HEK293 (cell line): ENCODE data around the gene ALOXE3.

ENCODE experiments used
- AEBP2 ChIP-seq: fragments of 450-650 bp; formaldehyde crosslinking; IDR thresholded peaks from 2 replicates; pipeline ENCODE4 v1.5.1; 2016; ENCODE audit warnings: missing biosample characterization, missing genetic modification characterization, borderline replicate concordance
- BCL6B ChIP-seq: fragments of 450-650 bp; formaldehyde crosslinking; IDR thresholded peaks from 2 replicates; pipeline ENCODE4 v1.5.1; 2017; ENCODE audit warnings: missing biosample characterization, missing genetic modification characterization
- GLI2 ChIP-seq: fragments of 450-650 bp; formaldehyde crosslinking; IDR thresholded peaks from 2 replicates; pipeline ENCODE4; 2017; ENCODE audit warnings: missing biosample characterization, missing genetic modification characterization, low read depth, borderline replicate concordance
- KLF1 ChIP-seq: fragments of 450-650 bp; formaldehyde crosslinking; IDR thresholded peaks from 2 replicates; pipeline ENCODE4 v1.5.1; 2016; ENCODE audit warnings: missing biosample characterization, missing genetic modification characterization
- OVOL3 ChIP-seq: fragments of 450-650 bp; formaldehyde crosslinking; IDR thresholded peaks from 2 replicates; pipeline ENCODE4 v1.5.1; 2016; ENCODE audit warnings: missing biosample characterization, missing genetic modification characterization
- YY2 ChIP-seq: fragments of 450-650 bp; formaldehyde crosslinking; IDR thresholded peaks from 2 replicates; pipeline ENCODE4 v1.5.1; 2016; ENCODE audit warnings: missing biosample characterization, missing genetic modification characterization
- ZNF37A ChIP-seq: fragments of 450-650 bp; IDR thresholded peaks from 2 replicates; pipeline ENCODE4 v1.5.1; 2018; ENCODE audit warnings: missing biosample characterization, missing genetic modification characterization
- ZNF426 ChIP-seq: fragments of 450-650 bp; formaldehyde crosslinking; IDR thresholded peaks from 2 replicates; pipeline ENCODE4 v1.5.1; 2017; ENCODE audit warnings: missing biosample characterization, missing genetic modification characterization, mild to moderate bottlenecking, inconsistent platforms, moderate library complexity
- ZNF514 ChIP-seq: fragments of 450-650 bp; formaldehyde crosslinking; IDR thresholded peaks from 2 replicates; pipeline ENCODE4 v1.5.1; 2016; ENCODE audit warnings: missing biosample characterization, missing genetic modification characterization
- ZNF585B ChIP-seq: fragments of 450-650 bp; formaldehyde crosslinking; IDR thresholded peaks from 2 replicates; pipeline ENCODE4 v1.5.1; 2016; ENCODE audit warnings: missing biosample characterization, missing genetic modification characterization
- ZNF76 ChIP-seq: fragments of 450-650 bp; formaldehyde crosslinking; IDR thresholded peaks from 2 replicates; pipeline ENCODE4; 2016; ENCODE audit warnings: low read depth, missing biosample characterization, missing genetic modification characterization, borderline replicate concordance
- TF ChIP-seq, protein P1 (sequence below): fragments of 450-650 bp; formaldehyde crosslinking; conservative IDR thresholded peaks from 2 replicates; pipeline ENCODE4 v1.5.1; 2016; ENCODE audit warnings: low read depth, missing biosample characterization, missing genetic modification characterization
- TF ChIP-seq, protein P2 (sequence below): fragments of 450-650 bp; formaldehyde crosslinking; IDR thresholded peaks from 2 replicates; pipeline ENCODE4 v1.5.1; 2017; ENCODE audit warnings: missing biosample characterization, missing genetic modification characterization
- TF ChIP-seq, protein P3 (sequence below): fragments of 450-650 bp; formaldehyde crosslinking; IDR thresholded peaks from 2 replicates; pipeline ENCODE4 v1.5.1; 2016; ENCODE audit warnings: missing biosample characterization, missing genetic modification characterization
- TF ChIP-seq, protein P4 (sequence below): fragments of 450-650 bp; formaldehyde crosslinking; IDR thresholded peaks from 2 replicates; pipeline ENCODE4 v1.5.1; 2016; ENCODE audit warnings: missing biosample characterization, missing genetic modification characterization
- TF ChIP-seq, protein P5 (sequence below): fragments of 450-650 bp; formaldehyde crosslinking; IDR thresholded peaks from 2 replicates; pipeline ENCODE4 v1.5.1; 2017; ENCODE audit warnings: missing biosample characterization, missing genetic modification characterization
- TF ChIP-seq, protein P6 (sequence below): fragments of 450-650 bp; formaldehyde crosslinking; IDR thresholded peaks from 2 replicates; pipeline ENCODE4 v1.5.1; 2016; ENCODE audit warnings: missing biosample characterization, missing genetic modification characterization

Gene ALOXE3

GRCh38 chr17:8119581-8120519, 1.5 kb upstream of the ALOXE3 start (continued):
- no peak for TF ChIP-seq AEBP2 (tag by site-specific recombination)
- no peak for TF ChIP-seq ZNF426 (tag by site-specific recombination)
- TF ChIP-seq OVOL3, result peak; percentile 53; the same call in 1 of the 2 replicates
- no peak for TF ChIP-seq BCL6B (tag by site-specific recombination)
- TF ChIP-seq, protein P1, sequence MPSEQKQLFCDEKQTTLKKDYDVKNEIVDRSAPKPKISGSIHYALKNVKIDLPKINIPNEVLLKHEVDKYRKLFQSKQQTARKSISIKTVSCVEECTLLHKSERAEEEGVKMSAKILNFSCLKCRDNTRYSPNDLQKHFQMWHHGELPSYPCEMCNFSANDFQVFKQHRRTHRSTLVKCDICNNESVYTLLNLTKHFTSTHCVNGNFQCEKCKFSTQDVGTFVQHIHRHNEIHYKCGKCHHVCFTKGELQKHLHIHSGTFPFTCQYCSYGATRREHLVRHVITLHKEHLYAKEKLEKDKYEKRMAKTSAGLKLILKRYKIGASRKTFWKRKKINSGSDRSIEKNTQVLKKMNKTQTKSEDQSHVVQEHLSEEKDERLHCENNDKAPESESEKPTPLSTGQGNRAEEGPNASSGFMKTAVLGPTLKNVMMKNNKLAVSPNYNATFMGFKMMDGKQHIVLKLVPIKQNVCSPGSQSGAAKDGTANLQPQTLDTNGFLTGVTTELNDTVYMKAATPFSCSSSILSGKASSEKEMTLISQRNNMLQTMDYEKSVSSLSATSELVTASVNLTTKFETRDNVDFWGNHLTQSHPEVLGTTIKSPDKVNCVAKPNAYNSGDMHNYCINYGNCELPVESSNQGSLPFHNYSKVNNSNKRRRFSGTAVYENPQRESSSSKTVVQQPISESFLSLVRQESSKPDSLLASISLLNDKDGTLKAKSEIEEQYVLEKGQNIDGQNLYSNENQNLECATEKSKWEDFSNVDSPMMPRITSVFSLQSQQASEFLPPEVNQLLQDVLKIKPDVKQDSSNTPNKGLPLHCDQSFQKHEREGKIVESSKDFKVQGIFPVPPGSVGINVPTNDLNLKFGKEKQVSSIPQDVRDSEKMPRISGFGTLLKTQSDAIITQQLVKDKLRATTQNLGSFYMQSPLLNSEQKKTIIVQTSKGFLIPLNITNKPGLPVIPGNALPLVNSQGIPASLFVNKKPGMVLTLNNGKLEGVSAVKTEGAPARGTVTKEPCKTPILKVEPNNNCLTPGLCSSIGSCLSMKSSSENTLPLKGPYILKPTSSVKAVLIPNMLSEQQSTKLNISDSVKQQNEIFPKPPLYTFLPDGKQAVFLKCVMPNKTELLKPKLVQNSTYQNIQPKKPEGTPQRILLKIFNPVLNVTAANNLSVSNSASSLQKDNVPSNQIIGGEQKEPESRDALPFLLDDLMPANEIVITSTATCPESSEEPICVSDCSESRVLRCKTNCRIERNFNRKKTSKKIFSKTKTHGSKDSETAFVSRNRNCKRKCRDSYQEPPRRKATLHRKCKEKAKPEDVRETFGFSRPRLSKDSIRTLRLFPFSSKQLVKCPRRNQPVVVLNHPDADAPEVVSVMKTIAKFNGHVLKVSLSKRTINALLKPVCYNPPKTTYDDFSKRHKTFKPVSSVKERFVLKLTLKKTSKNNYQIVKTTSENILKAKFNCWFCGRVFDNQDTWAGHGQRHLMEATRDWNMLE (tag by site-specific recombination), result no peak
- TF ChIP-seq, protein P2, sequence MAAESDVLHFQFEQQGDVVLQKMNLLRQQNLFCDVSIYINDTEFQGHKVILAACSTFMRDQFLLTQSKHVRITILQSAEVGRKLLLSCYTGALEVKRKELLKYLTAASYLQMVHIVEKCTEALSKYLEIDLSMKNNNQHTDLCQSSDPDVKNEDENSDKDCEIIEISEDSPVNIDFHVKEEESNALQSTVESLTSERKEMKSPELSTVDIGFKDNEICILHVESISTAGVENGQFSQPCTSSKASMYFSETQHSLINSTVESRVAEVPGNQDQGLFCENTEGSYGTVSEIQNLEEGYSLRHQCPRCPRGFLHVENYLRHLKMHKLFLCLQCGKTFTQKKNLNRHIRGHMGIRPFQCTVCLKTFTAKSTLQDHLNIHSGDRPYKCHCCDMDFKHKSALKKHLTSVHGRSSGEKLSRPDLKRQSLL (tag by site-specific recombination), result peak; percentile 98
- TF ChIP-seq GLI2, result peak; percentile 15; the same call in 1 of the 2 replicates
- TF ChIP-seq ZNF76 (tag by site-specific recombination), result no peak; the same call in 1 of the 2 replicates
- TF ChIP-seq, protein P3, sequence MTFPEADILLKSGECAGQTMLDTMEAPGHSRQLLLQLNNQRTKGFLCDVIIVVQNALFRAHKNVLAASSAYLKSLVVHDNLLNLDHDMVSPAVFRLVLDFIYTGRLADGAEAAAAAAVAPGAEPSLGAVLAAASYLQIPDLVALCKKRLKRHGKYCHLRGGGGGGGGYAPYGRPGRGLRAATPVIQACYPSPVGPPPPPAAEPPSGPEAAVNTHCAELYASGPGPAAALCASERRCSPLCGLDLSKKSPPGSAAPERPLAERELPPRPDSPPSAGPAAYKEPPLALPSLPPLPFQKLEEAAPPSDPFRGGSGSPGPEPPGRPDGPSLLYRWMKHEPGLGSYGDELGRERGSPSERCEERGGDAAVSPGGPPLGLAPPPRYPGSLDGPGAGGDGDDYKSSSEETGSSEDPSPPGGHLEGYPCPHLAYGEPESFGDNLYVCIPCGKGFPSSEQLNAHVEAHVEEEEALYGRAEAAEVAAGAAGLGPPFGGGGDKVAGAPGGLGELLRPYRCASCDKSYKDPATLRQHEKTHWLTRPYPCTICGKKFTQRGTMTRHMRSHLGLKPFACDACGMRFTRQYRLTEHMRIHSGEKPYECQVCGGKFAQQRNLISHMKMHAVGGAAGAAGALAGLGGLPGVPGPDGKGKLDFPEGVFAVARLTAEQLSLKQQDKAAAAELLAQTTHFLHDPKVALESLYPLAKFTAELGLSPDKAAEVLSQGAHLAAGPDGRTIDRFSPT (tag by site-specific recombination), result no peak
- TF ChIP-seq, protein P4, sequence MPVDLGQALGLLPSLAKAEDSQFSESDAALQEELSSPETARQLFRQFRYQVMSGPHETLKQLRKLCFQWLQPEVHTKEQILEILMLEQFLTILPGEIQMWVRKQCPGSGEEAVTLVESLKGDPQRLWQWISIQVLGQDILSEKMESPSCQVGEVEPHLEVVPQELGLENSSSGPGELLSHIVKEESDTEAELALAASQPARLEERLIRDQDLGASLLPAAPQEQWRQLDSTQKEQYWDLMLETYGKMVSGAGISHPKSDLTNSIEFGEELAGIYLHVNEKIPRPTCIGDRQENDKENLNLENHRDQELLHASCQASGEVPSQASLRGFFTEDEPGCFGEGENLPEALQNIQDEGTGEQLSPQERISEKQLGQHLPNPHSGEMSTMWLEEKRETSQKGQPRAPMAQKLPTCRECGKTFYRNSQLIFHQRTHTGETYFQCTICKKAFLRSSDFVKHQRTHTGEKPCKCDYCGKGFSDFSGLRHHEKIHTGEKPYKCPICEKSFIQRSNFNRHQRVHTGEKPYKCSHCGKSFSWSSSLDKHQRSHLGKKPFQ, result no peak; the same call in 1 of the 2 replicates
- TF ChIP-seq, protein P5, sequence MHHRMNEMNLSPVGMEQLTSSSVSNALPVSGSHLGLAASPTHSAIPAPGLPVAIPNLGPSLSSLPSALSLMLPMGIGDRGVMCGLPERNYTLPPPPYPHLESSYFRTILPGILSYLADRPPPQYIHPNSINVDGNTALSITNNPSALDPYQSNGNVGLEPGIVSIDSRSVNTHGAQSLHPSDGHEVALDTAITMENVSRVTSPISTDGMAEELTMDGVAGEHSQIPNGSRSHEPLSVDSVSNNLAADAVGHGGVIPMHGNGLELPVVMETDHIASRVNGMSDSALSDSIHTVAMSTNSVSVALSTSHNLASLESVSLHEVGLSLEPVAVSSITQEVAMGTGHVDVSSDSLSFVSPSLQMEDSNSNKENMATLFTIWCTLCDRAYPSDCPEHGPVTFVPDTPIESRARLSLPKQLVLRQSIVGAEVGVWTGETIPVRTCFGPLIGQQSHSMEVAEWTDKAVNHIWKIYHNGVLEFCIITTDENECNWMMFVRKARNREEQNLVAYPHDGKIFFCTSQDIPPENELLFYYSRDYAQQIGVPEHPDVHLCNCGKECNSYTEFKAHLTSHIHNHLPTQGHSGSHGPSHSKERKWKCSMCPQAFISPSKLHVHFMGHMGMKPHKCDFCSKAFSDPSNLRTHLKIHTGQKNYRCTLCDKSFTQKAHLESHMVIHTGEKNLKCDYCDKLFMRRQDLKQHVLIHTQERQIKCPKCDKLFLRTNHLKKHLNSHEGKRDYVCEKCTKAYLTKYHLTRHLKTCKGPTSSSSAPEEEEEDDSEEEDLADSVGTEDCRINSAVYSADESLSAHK (tag by site-specific recombination), result 0 out of 2 replicates have a peak, but pooled peaks have one; percentile 20
- TF ChIP-seq, protein P6, sequence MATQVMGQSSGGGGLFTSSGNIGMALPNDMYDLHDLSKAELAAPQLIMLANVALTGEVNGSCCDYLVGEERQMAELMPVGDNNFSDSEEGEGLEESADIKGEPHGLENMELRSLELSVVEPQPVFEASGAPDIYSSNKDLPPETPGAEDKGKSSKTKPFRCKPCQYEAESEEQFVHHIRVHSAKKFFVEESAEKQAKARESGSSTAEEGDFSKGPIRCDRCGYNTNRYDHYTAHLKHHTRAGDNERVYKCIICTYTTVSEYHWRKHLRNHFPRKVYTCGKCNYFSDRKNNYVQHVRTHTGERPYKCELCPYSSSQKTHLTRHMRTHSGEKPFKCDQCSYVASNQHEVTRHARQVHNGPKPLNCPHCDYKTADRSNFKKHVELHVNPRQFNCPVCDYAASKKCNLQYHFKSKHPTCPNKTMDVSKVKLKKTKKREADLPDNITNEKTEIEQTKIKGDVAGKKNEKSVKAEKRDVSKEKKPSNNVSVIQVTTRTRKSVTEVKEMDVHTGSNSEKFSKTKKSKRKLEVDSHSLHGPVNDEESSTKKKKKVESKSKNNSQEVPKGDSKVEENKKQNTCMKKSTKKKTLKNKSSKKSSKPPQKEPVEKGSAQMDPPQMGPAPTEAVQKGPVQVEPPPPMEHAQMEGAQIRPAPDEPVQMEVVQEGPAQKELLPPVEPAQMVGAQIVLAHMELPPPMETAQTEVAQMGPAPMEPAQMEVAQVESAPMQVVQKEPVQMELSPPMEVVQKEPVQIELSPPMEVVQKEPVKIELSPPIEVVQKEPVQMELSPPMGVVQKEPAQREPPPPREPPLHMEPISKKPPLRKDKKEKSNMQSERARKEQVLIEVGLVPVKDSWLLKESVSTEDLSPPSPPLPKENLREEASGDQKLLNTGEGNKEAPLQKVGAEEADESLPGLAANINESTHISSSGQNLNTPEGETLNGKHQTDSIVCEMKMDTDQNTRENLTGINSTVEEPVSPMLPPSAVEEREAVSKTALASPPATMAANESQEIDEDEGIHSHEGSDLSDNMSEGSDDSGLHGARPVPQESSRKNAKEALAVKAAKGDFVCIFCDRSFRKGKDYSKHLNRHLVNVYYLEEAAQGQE (tag by site-specific recombination), result no peak
- no peak for TF ChIP-seq YY2
- TF ChIP-seq ZNF514 (tag by site-specific recombination), result no peak
- peak; percentile 54; the same call in 1 of the 2 replicates for TF ChIP-seq ZNF37A (tag by site-specific recombination)
- TF ChIP-seq ZNF585B (tag by site-specific recombination), result no peak
- no peak for TF ChIP-seq KLF1 (tag by site-specific recombination)
